Glomerular endothelial cell (primary cell): ENCODE measurements around the gene C3. TPM values are rescaled to one million over a fixed set of nuclear protein-coding genes. Genes with fewer than 3 reads are reported as not detected.

Experiments used
- total RNA-seq: library from RNA; depleted of rRNA; stranded (reverse); fragments of >200 nt; gene quantifications from 2 replicates; pipeline ENCODE4 v1.2.3, GENCODE V29; 2015

Gene C3
- total RNA-seq, 1 donor from 2014 or later = 1.5 TPM

Other genes with a start within 250 kb of the C3 start
- 0.10 TPM in 1 of 2 replicates, not detected in the other for gene DENND1C, start 238.9 kb downstream of the C3 start, total RNA-seq
- 3.7 TPM in 1 of 2 replicates, not detected in the other for gene TUBB4A, start 218.3 kb downstream of the C3 start, total RNA-seq
- gene TNFSF9, start 189.6 kb downstream of the C3 start, total RNA-seq = 8.2 and 12.1 TPM in 2 replicates
- gene CD70, start 129.5 kb downstream of the C3 start, total RNA-seq = 7.8 and 8.9 TPM in 2 replicates
- not detected in 2 replicates for gene TNFSF14, start 50.5 kb downstream of the C3 start, total RNA-seq
- gene GPR108, start 16.9 kb upstream of the C3 start, total RNA-seq = 48.7 and 75.2 TPM in 2 replicates
- gene TRIP10, start 19.0 kb upstream of the C3 start, total RNA-seq = 58.0 and 83.8 TPM in 2 replicates
- gene SH2D3A, start 46.8 kb upstream of the C3 start, total RNA-seq = 0.53 and 0.58 TPM in 2 replicates
- gene VAV1, start 52.1 kb upstream of the C3 start, total RNA-seq = not detected in 2 replicates
- not detected in 2 replicates for gene ADGRE1, start 166.9 kb upstream of the C3 start, total RNA-seq